NCI-H524 (cell line): ENCODE data around the gene CHD5.
"Not testable (repeated sequence)": the region's sequence is repeated elsewhere in the genome, so short reads cannot be mapped to it uniquely, and the experiment has no call there.

Experiments used
- DNase-seq, 2 experiments: peaks; one replicate each; lab custom pipeline; 2025; lab: John Stamatoyannopoulos, UW

The CHD5 gene

GRCh38 chr1:6065093-6065858 is 114.8 kb downstream of the CHD5 start:
- DNase-seq: no peak

- DNase-seq: not testable (repeated sequence)
These were observed 116.5 kb downstream of the CHD5 start for GRCh38 chr1:6063532-6064053.

- DNase-seq: no peak
These were observed 117.5 kb downstream of the CHD5 start for GRCh38 chr1:6062670-6063069.

- DNase-seq: peak in 1 of 2 experiments; percentile 43
These were observed 120.3 kb downstream of the CHD5 start for GRCh38 chr1:6059866-6060265.

- DNase-seq: no peak
These were observed 122.8 kb downstream of the CHD5 start for GRCh38 chr1:6057170-6057845.

GRCh38 chr1:6056572-6056948 is 123.6 kb downstream of the CHD5 start:
- no peak for DNase-seq

GRCh38 chr1:6054596-6054995 is 125.5 kb downstream of the CHD5 start:
- no peak for DNase-seq

- no peak for DNase-seq
These were observed 126.9 kb downstream of the CHD5 start for GRCh38 chr1:6053206-6053546.

GRCh38 chr1:6052543-6053205 is 127.4 kb downstream of the CHD5 start:
- DNase-seq: peak; percentile 5 to 68
